ENCODE results near the gene PERCC1.

PERCC1 gene

GRCh38 chr16:1398826-1399581, 31.9 kb upstream of the PERCC1 start:
- no peak for FAIRE-seq
- DNase-seq (ENCODE audit: insufficient read length, low spot score): no peak
- no peak for TF ChIP-seq POLR2A (IDR thresholded peaks at IDR 0.05; ENCODE audit: low read depth, low read length)

GRCh38 chr16:1401061-1401757, 29.7 kb upstream of the PERCC1 start:
- DNase-seq (ENCODE audit: insufficient read length, low spot score): no peak
- TF ChIP-seq POLR2A (IDR thresholded peaks at IDR 0.05; ENCODE audit: low read depth, low read length): no peak

DNA sequence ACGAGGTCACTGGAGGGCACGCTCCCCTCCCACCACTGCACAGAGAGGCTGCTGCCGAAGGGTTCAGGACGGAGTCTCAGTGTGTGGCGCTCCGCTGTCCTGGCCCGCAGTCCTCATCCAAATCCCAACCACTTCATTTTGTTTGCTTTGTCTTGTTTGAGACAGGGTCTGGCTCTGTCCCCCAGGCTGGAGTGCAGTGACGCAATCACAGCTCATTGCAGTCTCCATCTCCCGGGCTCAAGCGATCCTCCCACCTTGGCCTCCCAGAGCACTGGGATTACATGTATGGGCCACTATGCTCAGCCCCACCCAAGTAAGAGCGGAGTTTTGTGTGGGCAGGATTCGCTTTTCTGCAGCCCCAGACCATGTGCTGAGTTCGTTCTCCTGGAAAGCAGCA, 29.1 kb upstream of the PERCC1 start:
- FAIRE-seq (no peak), DNase-seq (ENCODE audit: insufficient read length, low spot score) (no peak)
- TF ChIP-seq POLR2A (IDR thresholded peaks at IDR 0.05; ENCODE audit: low read depth, low read length): no peak

More at GRCh38 chr16:1401061-1401757, 29.7 kb upstream of the PERCC1 start:
- FAIRE-seq: no peak

- no peak for DNase-seq (ENCODE audit: insufficient read length, low spot score)
- TF ChIP-seq POLR2A (IDR thresholded peaks at IDR 0.05; ENCODE audit: low read depth, low read length): no peak
- no peak for FAIRE-seq
Measured at GRCh38 chr16:1403036-1403435, 27.8 kb upstream of the PERCC1 start.

DNA sequence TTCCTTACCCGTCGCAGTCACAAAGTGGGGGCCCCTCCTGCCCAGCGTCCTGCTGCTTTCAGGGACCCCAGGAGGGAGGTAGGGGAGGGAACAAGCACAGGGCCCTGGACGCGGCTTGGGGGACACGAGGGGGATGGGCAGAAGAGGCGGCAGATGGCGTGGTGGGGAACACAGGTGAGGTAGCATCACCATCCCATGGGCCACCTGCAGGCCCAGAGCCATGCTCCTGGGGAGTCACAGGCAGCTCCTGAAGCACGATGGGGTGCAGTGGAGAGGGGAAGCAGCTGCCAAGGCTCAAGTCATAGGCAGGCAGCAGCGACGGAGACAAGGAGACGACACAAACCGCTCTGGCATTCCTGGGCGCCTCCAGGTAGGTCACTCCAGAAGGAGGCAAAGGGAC, 27.1 kb upstream of the PERCC1 start:
- FAIRE-seq: no peak
- no peak for TF ChIP-seq POLR2A (IDR thresholded peaks at IDR 0.05; ENCODE audit: low read depth, low read length)
- no peak for DNase-seq (ENCODE audit: insufficient read length, low spot score)

DNA sequence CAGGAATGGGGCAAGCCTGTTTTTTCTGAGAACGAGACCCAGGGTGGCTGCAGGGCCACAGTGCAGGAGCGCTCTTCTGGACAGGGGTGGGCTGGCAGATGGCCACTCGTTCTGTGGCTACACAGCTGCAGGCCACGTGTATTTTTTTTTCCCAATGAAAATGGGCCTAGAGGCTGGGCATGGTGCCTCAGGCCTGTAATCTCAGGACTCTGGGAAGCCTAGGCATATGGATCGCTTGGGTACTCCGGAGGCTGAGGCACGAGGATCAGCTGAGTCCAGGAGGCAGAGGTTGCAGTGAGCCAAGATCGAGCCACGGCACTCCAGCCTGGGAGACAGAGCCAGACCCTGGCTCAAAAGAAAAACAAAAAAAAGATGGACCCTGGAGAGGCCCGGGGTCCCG, 23.1 kb upstream of the PERCC1 start:
- TF ChIP-seq POLR2A (IDR thresholded peaks at IDR 0.05; ENCODE audit: low read depth, low read length): no peak
- FAIRE-seq: no peak

GRCh38 chr16:1408171-1408837, 22.6 kb upstream of the PERCC1 start:
- DNase-seq (ENCODE audit: insufficient read length, low spot score): peak; percentile 93
- peak; percentile 40 for TF ChIP-seq POLR2A (IDR thresholded peaks at IDR 0.05; ENCODE audit: low read depth, low read length)
- FAIRE-seq: no peak

More for the DNA sequence above, 23.1 kb upstream of the PERCC1 start:
- DNase-seq (ENCODE audit: insufficient read length, low spot score): no peak

- DNase-seq (ENCODE audit: insufficient read length, low spot score) (no peak), FAIRE-seq (no peak)
- TF ChIP-seq POLR2A (IDR thresholded peaks at IDR 0.05; ENCODE audit: low read depth, low read length): no peak
Measured at GRCh38 chr16:1412847-1413246, 18.0 kb upstream of the PERCC1 start.

GRCh38 chr16:1413684-1414531, 17.0 kb upstream of the PERCC1 start:
- no peak for TF ChIP-seq POLR2A (IDR thresholded peaks at IDR 0.05; ENCODE audit: low read depth, low read length)
- FAIRE-seq: no peak
- DNase-seq (ENCODE audit: insufficient read length, low spot score): no peak

GRCh38 chr16:1414532-1415260, 16.2 kb upstream of the PERCC1 start, which contains the start of gene UNKL:
Gene UNKL (minus strand): TSS chr16:1414704. CDS start chr16:1414691, 13 bp downstream.
- peak; percentile 74 for DNase-seq (ENCODE audit: insufficient read length, low spot score)
- no peak for TF ChIP-seq POLR2A (IDR thresholded peaks at IDR 0.05; ENCODE audit: low read depth, low read length)
- FAIRE-seq: no peak

DNA sequence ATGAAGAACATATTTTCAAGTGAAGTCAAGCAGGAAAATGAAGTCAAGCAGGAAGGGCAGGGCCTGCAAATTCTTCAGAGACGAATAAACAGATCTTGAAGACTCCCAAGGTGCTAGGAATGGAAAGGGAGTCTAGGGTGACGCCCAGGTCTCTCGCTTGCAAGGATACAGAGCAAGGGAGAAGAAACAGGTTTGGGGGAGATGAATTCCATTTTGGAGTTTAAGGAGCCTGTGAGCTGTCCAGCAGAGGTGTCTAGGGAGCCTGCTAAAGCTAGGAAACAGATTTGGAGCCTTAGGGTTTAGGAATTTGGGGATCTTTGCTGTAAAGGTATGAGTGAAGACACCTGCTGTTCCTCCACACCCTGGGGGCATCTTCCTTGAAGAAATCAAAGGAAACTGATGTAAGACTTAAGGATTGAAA, 14.3 kb upstream of the PERCC1 start:
- no peak for TF ChIP-seq POLR2A (IDR thresholded peaks at IDR 0.05; ENCODE audit: low read depth, low read length)
- DNase-seq (ENCODE audit: insufficient read length, low spot score): peak; percentile 57
- no peak for FAIRE-seq

- FAIRE-seq: no peak
Measured at GRCh38 chr16:1420111-1420539, 10.8 kb upstream of the PERCC1 start.

DNA sequence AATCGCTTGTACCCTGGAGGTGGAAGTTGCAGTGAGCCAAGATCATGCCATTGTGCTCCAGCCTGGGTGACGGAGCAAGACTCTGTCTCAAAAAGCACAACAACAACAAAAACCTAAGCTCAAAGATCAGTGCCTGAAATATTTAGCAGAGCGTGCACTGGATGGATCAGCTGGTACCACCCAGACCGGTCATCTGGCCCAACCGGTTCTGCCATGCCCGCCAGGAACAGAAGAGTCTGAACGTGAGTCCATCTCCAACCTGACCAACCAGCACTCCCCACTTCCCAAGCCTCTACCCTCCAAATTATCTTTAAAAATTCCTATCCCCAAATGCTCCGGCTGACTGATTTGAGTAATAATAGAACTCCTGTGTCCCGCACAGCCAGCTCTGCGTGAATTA, 8.8 kb upstream of the PERCC1 start:
- DNase-seq (ENCODE audit: insufficient read length, low spot score): no peak
- FAIRE-seq: no peak
- no peak for TF ChIP-seq POLR2A (IDR thresholded peaks at IDR 0.05; ENCODE audit: low read depth, low read length)

More at GRCh38 chr16:1420111-1420539, 10.8 kb upstream of the PERCC1 start:
- no peak for TF ChIP-seq POLR2A (IDR thresholded peaks at IDR 0.05; ENCODE audit: low read depth, low read length)
- DNase-seq (ENCODE audit: insufficient read length, low spot score): no peak
